ENCODE data around the gene UBE2R2.

GRCh38 chr9:33884856-33885701 is 68.1 kb downstream of the UBE2R2 start:
- TF ChIP-seq CTCF (IDR thresholded peaks at IDR 0.05 in 8 of 11, conservative IDR thresholded peaks at IDR 0.05 in 3 of 11) (no peak), POLR2AphosphoS5 (IDR thresholded peaks at IDR 0.05) (no peak)
